AG08396 (cell line): ENCODE measurements around the gene KCNK15.
"Not testable (repeated sequence)": the region's sequence is repeated elsewhere in the genome, so short reads cannot be mapped to it uniquely, and the experiment has no call there.

Source experiments
- DNase-seq: peaks from one replicate; pipeline ENCODE4 v3.0.0; 2012; ENCODE audit warnings: low spot score, mixed read lengths

KCNK15 gene

DNA sequence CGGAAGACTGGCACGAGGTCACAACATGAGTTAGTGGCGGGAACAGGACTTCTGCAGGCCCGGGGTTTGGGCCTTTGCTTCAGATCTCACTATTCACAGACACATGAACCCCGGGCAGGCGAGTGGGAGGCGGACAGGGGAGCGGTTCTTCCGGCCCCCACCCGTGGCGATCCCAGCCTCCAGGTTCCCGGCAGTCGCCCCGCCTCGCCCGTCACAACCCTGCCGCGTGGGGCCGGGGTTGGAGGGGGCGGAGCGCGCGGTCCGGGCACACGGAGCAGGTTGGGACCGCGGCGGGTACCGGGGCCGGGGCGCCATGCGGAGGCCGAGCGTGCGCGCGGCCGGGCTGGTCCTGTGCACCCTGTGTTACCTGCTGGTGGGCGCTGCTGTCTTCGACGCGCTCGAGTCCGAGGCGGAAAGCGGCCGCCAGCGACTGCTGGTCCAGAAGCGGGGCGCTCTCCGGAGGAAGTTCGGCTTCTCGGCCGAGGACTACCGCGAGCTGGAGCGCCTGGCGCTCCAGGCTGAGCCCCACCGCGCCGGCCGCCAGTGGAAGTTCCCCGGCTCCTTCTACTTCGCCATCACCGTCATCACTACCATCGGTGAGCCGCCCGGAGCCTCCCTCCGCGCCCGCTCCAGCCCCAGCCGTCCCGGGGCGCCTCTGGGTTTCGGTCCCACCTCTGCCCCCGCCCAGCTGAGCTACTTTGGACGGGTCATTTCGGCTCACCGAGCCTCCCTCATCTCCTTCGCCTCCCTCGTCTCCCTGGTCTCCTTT lies at the start of gene KCNK15:
Gene KCNK15 (plus strand): TSS at position 268 of the 769 bp plus-strand sequence. CDS start 46 bp downstream, at position 314.
- peak; percentile 45 for DNase-seq

DNA sequence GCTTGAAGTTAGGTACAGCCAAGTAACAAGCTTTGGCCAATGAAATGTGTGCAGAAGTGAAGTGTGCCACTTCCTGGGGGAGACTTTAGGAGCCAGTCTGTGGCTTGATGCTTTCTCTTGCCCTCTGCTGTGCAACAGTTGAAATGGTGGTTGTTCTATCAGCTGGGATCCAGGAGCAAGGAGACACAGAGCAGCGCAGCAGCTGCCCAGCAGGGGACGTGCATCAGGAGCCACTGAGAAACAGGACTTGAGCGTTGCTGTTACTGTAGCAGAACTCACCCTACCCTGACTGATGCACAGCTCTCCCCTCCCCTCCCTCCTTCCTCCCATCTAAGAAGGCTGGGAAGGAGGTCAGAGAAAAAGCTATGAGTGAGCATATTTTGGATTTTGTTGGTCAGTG lies 49.4 kb upstream of the KCNK15 start:
- no peak for DNase-seq

GRCh38 chr20:44697041-44697440 lies 48.6 kb upstream of the KCNK15 start:
- DNase-seq: not testable (repeated sequence)

DNA sequence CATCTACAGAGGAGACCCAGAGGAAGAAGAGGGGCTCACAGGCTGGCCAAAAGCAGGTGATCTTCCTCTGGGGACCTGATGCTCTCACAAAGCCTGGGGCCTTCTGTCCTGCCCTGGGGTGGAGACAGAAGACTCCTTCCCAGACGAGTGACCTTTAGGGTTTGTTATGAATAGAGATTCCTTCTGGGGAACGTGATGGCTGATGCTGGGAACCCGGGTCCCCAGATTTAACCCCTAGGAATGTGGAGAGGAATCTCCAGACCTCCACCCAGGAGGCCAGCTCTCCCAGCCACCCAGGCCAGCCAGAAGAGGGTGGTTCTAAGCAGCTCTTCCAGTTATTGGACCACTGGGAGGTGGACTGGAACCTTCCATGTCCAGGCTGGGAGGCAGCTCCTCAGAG lies 47.3 kb upstream of the KCNK15 start:
- DNase-seq: no peak

- DNase-seq: no peak
Observed at GRCh38 chr20:44700306-44700705, 45.4 kb upstream of the KCNK15 start.

DNA sequence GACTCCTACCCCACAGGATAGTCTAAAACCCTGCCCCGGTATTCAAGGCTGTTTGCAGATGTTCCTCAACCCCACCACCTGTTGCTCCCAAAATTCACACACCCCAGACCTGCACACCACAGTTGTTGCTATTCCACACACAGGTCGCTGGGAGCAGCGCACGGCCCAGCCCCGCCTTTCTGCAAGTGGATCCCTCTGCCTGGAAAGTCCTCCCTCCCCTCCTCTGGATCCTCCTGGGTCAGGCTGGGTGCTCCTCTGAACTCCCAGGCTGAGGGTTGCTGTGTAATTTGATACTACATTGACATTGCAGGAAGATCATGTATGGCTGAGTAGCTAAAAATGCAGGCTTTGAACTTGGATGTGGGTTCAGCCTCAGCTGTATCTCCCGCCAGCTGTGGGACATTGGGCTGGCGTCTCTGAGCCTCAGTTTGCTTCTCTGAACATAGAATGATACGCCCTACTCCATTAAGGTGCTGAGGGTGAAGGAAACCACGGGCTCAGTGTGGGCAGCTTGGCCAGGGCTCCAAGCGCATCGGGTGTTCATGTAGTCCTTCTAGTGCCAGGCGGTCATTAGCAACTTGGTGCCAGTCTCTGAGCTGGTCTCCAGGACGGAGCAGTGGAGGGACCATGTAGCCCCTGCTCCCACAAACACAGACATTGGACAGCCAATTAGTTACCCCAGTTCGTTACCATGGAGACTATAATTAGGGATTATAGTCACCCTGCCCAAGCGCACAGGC lies 44.4 kb upstream of the KCNK15 start:
- no peak for DNase-seq

GRCh38 chr20:44701858-44702256 lies 43.8 kb upstream of the KCNK15 start:
- no peak for DNase-seq

DNA sequence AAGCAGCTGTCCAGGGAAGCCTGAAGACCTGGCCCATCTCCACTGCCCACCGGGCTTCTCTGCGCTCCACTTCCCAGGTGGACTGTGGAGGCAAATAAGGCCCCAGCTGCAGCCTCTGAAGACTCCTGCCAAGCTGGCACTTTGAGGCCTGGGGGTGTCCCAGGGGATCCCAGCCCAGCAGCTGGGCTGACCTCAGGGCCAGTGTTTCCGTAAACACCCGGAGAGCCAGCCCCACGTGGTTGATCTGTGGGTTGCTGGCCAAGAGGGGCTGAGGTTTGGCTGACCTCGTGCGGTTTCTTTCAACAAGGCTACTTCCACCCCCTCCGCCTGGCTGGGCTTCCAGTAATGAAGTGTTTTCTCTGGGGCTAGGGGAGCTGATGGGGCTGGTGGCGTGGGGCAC lies 42.9 kb upstream of the KCNK15 start:
- peak; percentile 81 for DNase-seq

DNA sequence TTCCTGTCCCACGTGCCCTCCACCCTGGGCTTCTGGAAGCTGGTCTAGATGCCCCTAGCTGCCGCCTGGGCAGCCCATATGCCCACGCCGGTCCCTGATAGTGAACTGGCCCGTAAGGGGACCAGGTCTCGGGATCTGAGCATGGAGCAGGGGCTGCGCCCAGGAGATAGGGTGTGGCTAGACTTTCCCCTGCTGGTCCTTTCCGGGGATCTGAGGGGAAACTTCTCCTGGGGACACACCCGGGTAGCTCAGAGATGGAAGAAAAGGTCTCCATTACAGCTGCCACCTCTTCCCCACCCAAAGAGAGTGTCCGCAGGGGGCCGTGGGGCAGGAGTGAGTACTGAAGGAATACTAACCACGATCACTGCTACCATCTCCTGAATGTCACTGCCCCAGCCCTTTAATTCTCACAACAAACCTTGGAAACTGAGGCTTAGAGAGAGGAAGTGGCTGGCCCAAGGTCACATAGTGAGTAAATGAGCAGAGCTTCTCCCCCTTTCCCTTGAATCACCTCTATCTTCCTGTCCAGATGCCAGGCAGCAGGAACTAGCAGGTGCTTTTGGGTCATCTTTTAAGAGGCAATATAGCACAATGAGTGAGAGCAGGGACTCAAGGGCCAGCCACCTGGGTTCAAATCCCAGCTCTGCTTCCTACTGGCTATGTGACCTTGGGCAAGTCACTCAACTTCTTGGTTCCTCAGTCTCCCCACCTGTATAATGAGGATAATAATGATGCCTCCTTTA lies 42.3 kb upstream of the KCNK15 start:
- DNase-seq: no peak

DNA sequence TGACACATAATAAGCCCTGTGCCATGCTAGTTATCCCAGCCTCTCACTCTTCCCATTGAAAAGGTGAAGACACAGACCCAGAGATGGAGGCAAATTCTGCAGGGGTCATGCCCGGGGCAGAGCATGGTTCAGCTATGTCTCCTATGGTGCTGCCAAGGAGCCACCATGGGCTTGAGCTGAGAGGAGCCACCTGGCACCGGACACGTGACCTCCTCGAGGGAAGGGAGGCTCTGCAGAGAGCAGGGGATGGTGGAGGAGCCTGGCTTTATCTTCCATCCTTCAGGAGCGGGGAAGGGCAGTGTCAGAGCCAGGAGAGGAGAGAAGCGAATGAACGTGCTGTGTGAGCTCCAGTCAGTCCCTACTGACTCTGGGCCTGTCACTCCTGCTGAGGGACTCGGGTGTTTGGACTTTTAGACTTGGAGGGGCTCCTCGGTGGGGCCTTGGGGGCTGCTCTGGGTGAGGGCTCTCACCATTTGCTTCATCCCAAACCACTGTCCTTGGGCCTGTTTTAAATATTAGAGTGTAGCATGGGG lies 41.6 kb upstream of the KCNK15 start:
- DNase-seq: no peak

GRCh38 chr20:44704551-44704971 lies 41.1 kb upstream of the KCNK15 start:
- DNase-seq: no peak

GRCh38 chr20:44705364-44706094 lies 40.1 kb upstream of the KCNK15 start:
- DNase-seq: no peak

DNA sequence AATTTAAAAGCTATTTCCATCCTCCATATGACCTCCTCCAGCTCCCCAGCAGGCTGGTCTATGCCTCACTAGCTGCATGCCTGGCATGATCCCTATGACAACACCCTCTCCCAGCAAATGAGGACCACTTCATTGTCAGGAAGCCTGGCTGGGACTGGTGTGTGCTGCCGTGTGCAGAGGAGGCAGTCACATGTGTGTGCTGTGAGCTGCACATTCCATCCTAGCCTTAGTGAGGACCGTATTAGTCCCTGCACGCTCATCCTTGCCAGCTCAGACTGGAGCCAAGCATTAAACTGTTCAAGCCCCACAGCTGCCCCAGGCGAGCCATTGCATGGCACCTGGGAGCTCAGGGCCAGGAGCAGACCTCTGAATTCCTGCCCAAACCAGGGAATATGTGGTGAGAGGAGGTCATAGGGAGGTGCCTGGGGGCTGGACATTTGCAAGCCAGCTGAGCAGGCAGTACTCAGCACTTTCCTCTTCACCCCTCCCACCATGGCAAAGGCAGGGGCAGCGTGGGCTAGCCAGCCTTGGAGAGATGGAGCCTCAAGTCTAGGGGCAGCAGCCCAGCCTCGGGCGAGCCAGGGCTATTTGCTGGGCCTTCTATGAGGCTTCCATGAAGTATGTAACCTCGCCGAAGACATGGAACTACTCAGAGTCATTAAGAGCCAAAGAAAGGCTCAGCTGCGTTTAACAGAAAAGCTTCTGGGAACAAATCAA lies 39.2 kb upstream of the KCNK15 start:
- no peak for DNase-seq

DNA sequence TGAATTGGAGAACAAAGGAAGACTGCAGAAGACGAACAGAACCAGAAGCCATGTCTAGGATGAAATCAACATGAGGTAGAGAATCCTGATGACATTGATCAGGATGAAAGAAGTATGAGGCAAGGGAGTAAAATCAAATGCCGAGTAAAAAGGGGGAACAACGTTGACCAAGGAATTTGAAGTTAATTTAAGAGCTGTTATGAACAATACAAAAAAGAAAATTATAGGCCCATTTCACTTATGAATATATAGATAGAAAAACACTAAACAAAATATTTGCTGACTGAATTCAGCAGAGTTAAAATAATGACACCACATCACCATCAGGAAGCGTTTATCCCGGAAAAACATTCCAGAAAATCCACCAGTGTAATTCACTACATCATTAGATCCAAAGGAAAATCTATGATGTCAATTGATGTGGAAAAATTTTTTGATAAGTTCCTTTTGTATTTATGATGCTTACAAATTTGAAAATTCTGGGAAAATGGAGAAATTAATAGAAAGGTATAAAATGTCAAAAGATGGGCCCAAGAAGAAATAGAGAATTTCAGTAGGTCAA lies 38.6 kb upstream of the KCNK15 start:
- DNase-seq: no peak

DNA sequence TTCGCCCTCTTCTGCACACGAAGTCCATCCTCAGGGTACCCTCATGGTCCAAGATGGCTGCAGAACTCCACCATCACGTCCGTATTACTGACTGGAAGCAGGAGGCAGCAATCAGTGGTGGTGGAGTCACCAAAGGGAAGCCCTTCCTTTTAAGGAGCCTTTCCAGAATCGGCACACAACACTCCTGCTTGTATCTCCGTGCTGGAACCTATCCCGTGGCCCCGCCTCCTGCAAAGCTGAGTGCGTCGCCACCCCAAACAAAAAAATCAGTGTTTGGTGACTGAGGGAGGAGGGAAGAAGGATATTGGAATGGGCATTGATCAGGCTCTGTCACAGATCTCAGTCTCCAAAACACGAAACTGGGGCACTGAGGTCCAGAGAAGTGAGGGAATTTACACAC lies 36.3 kb upstream of the KCNK15 start:
- no peak for DNase-seq

DNA sequence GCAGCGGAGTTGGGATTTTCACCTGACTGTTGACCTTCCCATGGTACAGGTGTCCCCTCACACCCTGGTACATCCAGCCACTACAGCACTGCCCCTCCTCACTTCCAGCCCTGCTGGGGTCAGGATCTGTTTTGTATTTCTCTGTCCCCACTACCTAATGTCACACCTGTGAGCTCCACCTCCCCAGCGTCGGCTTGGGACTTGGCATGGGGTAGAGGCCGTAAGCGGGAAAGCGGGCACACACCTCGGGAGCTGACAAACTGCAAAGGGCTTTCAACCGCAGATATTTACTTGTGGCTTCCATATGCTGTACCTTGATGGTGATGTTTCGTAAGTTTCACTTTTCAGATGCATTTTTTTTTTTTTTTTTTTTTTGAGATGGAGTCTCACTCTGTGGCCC lies 35.9 kb upstream of the KCNK15 start:
- DNase-seq: no peak

GRCh38 chr20:44711237-44711636 lies 34.4 kb upstream of the KCNK15 start:
- DNase-seq: no peak

GRCh38 chr20:44714102-44714700 lies 31.5 kb upstream of the KCNK15 start:
- no peak for DNase-seq

DNA sequence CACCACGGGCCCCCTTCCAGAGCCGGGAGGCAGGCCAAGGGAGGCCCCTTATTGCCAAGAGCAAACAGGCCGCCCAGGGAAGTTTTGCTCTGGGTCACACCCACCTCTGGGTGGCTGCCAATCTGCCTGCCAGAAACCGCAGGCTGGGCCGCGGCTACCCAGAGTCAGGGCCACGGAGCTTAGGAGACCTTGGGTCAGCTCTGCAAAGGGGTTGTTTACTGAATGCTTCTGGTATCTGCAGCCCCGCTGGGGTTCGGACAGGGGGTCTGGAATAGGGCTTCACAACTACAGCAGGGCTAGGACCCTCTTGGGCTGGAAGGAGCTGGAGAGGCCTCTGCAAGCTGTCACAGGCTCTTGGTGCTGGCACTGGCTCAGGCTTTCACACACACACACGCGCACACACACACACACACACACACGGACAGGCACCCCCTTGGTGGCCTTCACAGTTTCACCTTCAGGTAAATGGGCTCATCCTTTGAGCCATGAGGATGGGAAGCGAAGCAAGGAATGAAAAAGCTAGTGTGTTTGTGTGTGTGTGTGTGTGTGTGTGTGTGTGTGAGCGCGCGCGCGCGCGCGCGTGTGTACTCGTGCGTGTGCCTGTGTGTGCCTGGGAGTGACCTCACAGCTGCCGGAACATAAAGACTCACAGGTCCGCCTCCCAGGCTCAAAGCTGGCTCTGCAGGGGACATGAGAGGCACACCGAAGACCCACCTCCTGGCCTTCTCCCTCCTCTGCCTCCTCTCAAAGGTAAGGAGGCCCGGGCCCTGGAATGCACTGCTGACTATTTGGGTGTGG lies 30.8 kb upstream of the KCNK15 start, which contains the start of gene CCN5:
Gene CCN5 (plus strand): TSS at position 669 of the 798 bp plus-strand sequence. CDS start 22 bp downstream, at position 691.
- peak; percentile 89 for DNase-seq
